Activated CD4-positive, alpha-beta memory T cell treated with anti-CD3 and anti-CD28 coated beads for 36 hours (primary cell): ENCODE data around the gene RIPPLY1. TPM values are rescaled to one million over a fixed set of nuclear protein-coding genes. Genes with fewer than 3 reads are reported as not detected.
"Not testable (repeated sequence)": the region's sequence is repeated elsewhere in the genome, so short reads cannot be mapped to it uniquely, and the experiment has no call there.

Experiments
- CTCF ChIA-PET: fragments of 350-600 bp; sonication (Branson Sonifier 250); formaldehyde crosslinking; loops from one replicate; lab custom pipeline; 2021; ENCODE audit warnings: antibody characterized with exemption, inconsistent platforms; lab: Charles Lee
- POLR2A ChIA-PET: fragments of 350-600 bp; sonication (Branson Sonifier 250); formaldehyde crosslinking; loops from one replicate; lab custom pipeline; 2021; ENCODE audit warnings: antibody characterized with exemption; lab: Charles Lee
- DNase-seq: peaks from one replicate; pipeline ENCODE4 v3.0.0-alpha.2; 2020
- H3K27ac Mint-ChIP-seq: one replicate; pipeline ENCODE4 v1.8.0; 2021; ENCODE audit warnings: mixed read lengths
- H3K27me3 Mint-ChIP-seq: one replicate; pipeline ENCODE4 v1.8.0; 2021; ENCODE audit warnings: mixed read lengths
- H3K36me3 Mint-ChIP-seq: one replicate; pipeline ENCODE4 v1.8.0; 2021; ENCODE audit warnings: mixed read lengths
- H3K4me1 Mint-ChIP-seq: one replicate; pipeline ENCODE4 v1.8.0; 2021; ENCODE audit warnings: low read depth, mixed read lengths
- H3K4me3 Mint-ChIP-seq: one replicate; pipeline ENCODE4 v1.8.0; 2021; ENCODE audit warnings: mild to moderate bottlenecking, mixed read lengths
- H3K9me3 Mint-ChIP-seq: one replicate; pipeline ENCODE4 v1.8.0; 2021; ENCODE audit warnings: mixed read lengths
- intact Hi-C: fragments of 100-400 bp; cut with micrococcal nuclease; formaldehyde crosslinking; loops from one replicate; pipeline ENCODE4 v1.15.1; 2023
- total RNA-seq, 2 experiments: library from RNA; stranded (reverse); gene quantifications; one replicate each; pipeline ENCODE4 v1.2.3, GENCODE V29; 2021

Gene RIPPLY1
- total RNA-seq, 2 experiments from 2014 or later = not detected

GRCh38 chrX:106875151-106875550, 28.0 kb downstream of the RIPPLY1 start:
- Mint-ChIP-seq H3K27ac (no peak overlapping the region), H3K27me3 (no peaks in the 10 kb centered on the region), H3K9me3 (no peaks in the 10 kb centered on the region), H3K4me1 (no peaks in the 10 kb centered on the region), H3K4me3 (no peak overlapping the region), H3K36me3 (no peaks in the 10 kb centered on the region)
- intact Hi-C loops = no loop called here
- POLR2A ChIA-PET = no interaction called here
- CTCF ChIA-PET = interaction anchor here (0.7 to 1.8 kb wide), 5 partner anchors 9 to 137 kb away, joined by 3 to 6 read pairs (median 4); no protein-coding TSS in a partner anchor
- DNase-seq = no peak

- Mint-ChIP-seq H3K27me3 (no peaks in the 10 kb centered on the region), H3K4me3 (no peak overlapping the region), H3K27ac (no peak overlapping the region), H3K9me3 (no peaks in the 10 kb centered on the region), H3K4me1 (no peaks in the 10 kb centered on the region), H3K36me3 (no peaks in the 10 kb centered on the region)
- DNase-seq = no peak
- CTCF ChIA-PET = interaction anchor here (0.6 to 1.8 kb wide), 7 partner anchors 8 to 1040 kb away, joined by 3 to 6 read pairs (median 3); no protein-coding TSS in a partner anchor
- intact Hi-C loops = no loop called here
- POLR2A ChIA-PET = no interaction called here
Observed at GRCh38 chrX:106874075-106874474, 29.1 kb downstream of the RIPPLY1 start.

- H3K4me1 Mint-ChIP-seq, H3K9me3 Mint-ChIP-seq, H3K4me3 Mint-ChIP-seq, intact Hi-C loops, H3K27ac Mint-ChIP-seq, POLR2A ChIA-PET, CTCF ChIA-PET, H3K27me3 Mint-ChIP-seq, DNase-seq, H3K36me3 Mint-ChIP-seq: not testable (repeated sequence)
Observed at GRCh38 chrX:106872796-106873195, 30.3 kb downstream of the RIPPLY1 start.

GRCh38 chrX:106863697-106864096, 39.4 kb downstream of the RIPPLY1 start:
- POLR2A ChIA-PET = interaction anchor here (0.6 kb wide), 1 partner anchor 1028 kb away, joined by 3 read pairs; no protein-coding TSS in a partner anchor
- H3K4me3 Mint-ChIP-seq = no peak overlapping the region
- CTCF ChIA-PET = interaction anchor here (1.0 to 1.2 kb wide), 2 partner anchors 14 to 26 kb away, joined by 3 to 4 read pairs; no protein-coding TSS in a partner anchor
- H3K36me3 Mint-ChIP-seq = peaks cover 2% of the 10 kb centered on the region
- H3K27ac Mint-ChIP-seq = no peak overlapping the region
- intact Hi-C loops = no loop called here
- H3K27me3 Mint-ChIP-seq = peaks cover 4% of the 10 kb centered on the region
- no peak for DNase-seq
- peaks cover 3% of the 10 kb centered on the region for H3K9me3 Mint-ChIP-seq
- no peaks in the 10 kb centered on the region for H3K4me1 Mint-ChIP-seq

GRCh38 chrX:106862972-106863688, 40.0 kb downstream of the RIPPLY1 start:
- POLR2A ChIA-PET = no interaction called here

More at GRCh38 chrX:106862972-106863688, 40.0 kb downstream of the RIPPLY1 start:
- intact Hi-C loops = no loop called here
- Mint-ChIP-seq H3K27ac (no peak overlapping the region), H3K4me3 (no peak overlapping the region), H3K4me1 (no peaks in the 10 kb centered on the region), H3K9me3 (peaks cover 4% of the 10 kb centered on the region), H3K36me3 (peaks cover 2% of the 10 kb centered on the region), H3K27me3 (peaks cover 4% of the 10 kb centered on the region)
- DNase-seq = peak; percentile 17
- CTCF ChIA-PET = interaction anchor here (1.0 to 1.3 kb wide), 3 partner anchors 11 to 25 kb away, joined by 3 to 4 read pairs (median 3); no protein-coding TSS in a partner anchor

Other genes starting within 250 kb of the RIPPLY1 start
- not detected for gene RNF128, start 176.6 kb downstream of the RIPPLY1 start, total RNA-seq
- gene TBC1D8B, start 100.7 kb downstream of the RIPPLY1 start, total RNA-seq = 1 to 10 TPM; 1.4 to 2.2 TPM
- gene CLDN2, start 17.1 kb upstream of the RIPPLY1 start, total RNA-seq = not detected
- gene MORC4, start 96.9 kb upstream of the RIPPLY1 start, total RNA-seq = 10 to 100 TPM; 11.1 to 12.1 TPM
- 10 to 100 TPM in 1 of 2 experiments, 1 to 10 TPM in 1; 9.5 to 11.4 TPM for gene RBM41, start 215.5 kb upstream of the RIPPLY1 start, total RNA-seq